HCEC 1CT (cell line): ENCODE results near the gene STK16.
"Not testable (repeated sequence)": the region's sequence is repeated elsewhere in the genome, so short reads cannot be mapped to it uniquely, and the experiment has no call there.

Source experiments
- DNase-seq: peaks from one replicate; pipeline ENCODE4 v3.0.0-alpha.2; 2017

STK16 gene

GRCh38 chr2:219272995-219273394 lies 27.7 kb downstream of the STK16 start:
- no peak for DNase-seq

GRCh38 chr2:219273937-219274336 lies 28.7 kb downstream of the STK16 start:
- DNase-seq: no peak

GRCh38 chr2:219274361-219274921 lies 29.2 kb downstream of the STK16 start:
- DNase-seq: peak; percentile 68

GRCh38 chr2:219277703-219278654 lies 32.7 kb downstream of the STK16 start:
- DNase-seq: peak; percentile 65

- no peak for DNase-seq
These were observed 33.4 kb downstream of the STK16 start for GRCh38 chr2:219278655-219279150.

- peak; percentile 99 for DNase-seq
These were observed 34.1 kb downstream of the STK16 start, which contains the start of gene DNAJB2 for GRCh38 chr2:219279151-219279915. DNAJB2 (plus strand) TSS chr2:219279366; CDS start chr2:219279834, 468 bp downstream.

GRCh38 chr2:219279916-219280516 lies 34.7 kb downstream of the STK16 start:
- no peak for DNase-seq

GRCh38 chr2:219280651-219281050 lies 35.4 kb downstream of the STK16 start:
- DNase-seq: no peak

GRCh38 chr2:219281588-219281987 lies 36.3 kb downstream of the STK16 start:
- DNase-seq: no peak

GRCh38 chr2:219282375-219282774 lies 37.1 kb downstream of the STK16 start:
- no peak for DNase-seq

GRCh38 chr2:219282943-219283581 lies 37.8 kb downstream of the STK16 start:
- no peak for DNase-seq

GRCh38 chr2:219284501-219285372 lies 39.5 kb downstream of the STK16 start:
- no peak for DNase-seq

- DNase-seq: no peak
These were observed 40.1 kb downstream of the STK16 start for GRCh38 chr2:219285373-219285735.

- no peak for DNase-seq
These were observed 40.7 kb downstream of the STK16 start for GRCh38 chr2:219285894-219286425.

GRCh38 chr2:219286436-219287115 lies 41.3 kb downstream of the STK16 start:
- DNase-seq: no peak

- not testable (repeated sequence) for DNase-seq
These were observed 41.8 kb downstream of the STK16 start for GRCh38 chr2:219287116-219287440.

- no peak for DNase-seq
These were observed 42.4 kb downstream of the STK16 start for GRCh38 chr2:219287580-219288265.

GRCh38 chr2:219289195-219289536 lies 43.9 kb downstream of the STK16 start:
- no peak for DNase-seq

GRCh38 chr2:219289537-219290361 lies 44.5 kb downstream of the STK16 start:
- DNase-seq: peak; percentile 69
